Brain microvascular endothelial cell (primary cell): ENCODE results near the gene SHISA9.

ENCODE experiments used
- DNase-seq: peaks from one replicate; pipeline ENCODE4 v3.0.0-alpha.2; 2020
- H3K27ac ChIP-seq: fragments of 250-450 bp; sonication (Bioruptor Pico); 2 replicates; pipeline ENCODE4 v1.5.1; 2020; ENCODE audit warnings: mild to moderate bottlenecking, moderate library complexity
- H3K27me3 ChIP-seq: fragments of 250-450 bp; sonication (Bioruptor Pico); replicated peaks from 2 replicates; pipeline ENCODE4 v1.5.1; 2020; ENCODE audit warnings: mild to moderate bottlenecking
- H3K36me3 ChIP-seq: fragments of 250-450 bp; sonication (Bioruptor Pico); replicated peaks from 2 replicates; pipeline ENCODE4 v1.5.1; 2020; ENCODE audit warnings: mild to moderate bottlenecking
- H3K4me3 ChIP-seq: 2 replicates; pipeline ENCODE4 v1.5.1; 2011; ENCODE audit warnings: low read depth, mild to moderate bottlenecking, control low read depth, low read length, moderate library complexity
- in situ Hi-C: cut with HindIII; loops from 2 replicates; pipeline ENCODE4 v1.10.0; 2017; ENCODE audit warnings: low sequenced_read_pairs, low pct_ligation_motif_present
- TF ChIP-seq, protein P1 (sequence below): IDR thresholded peaks from 2 replicates; pipeline ENCODE4 v1.5.1; 2011; ENCODE audit warnings: low read depth, mild to moderate bottlenecking, moderate library complexity, low read length, control low read depth, inconsistent platforms; ENCODE audit errors: missing control alignments

SHISA9 gene

DNA sequence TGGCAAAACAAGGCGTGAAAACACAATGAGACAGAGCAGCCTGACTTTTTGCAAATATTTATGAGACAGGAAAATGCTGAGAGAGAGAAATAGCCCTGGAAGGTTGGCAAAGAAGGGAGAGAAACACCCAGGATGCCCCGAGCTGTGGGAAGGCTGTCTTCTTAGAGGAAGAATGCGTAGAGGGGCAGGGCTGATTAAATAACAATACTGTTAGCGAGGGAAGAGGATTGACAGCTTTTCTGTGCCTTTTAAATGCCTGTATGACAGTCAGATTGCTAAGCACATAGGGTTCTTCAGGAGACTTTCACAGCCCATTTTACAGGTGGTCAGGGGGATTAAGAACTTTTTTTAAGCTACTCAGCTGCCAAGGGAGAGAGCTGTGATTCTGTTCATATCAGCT lies 219.2 kb downstream of the SHISA9 start:
- Histone ChIP-seq H3K27me3 (no peaks in the 10 kb centered on the region), H3K4me3 (no peak overlapping the region), H3K36me3 (no peaks in the 10 kb centered on the region), H3K27ac (no peak overlapping the region)
- TF ChIP-seq, protein P1, sequence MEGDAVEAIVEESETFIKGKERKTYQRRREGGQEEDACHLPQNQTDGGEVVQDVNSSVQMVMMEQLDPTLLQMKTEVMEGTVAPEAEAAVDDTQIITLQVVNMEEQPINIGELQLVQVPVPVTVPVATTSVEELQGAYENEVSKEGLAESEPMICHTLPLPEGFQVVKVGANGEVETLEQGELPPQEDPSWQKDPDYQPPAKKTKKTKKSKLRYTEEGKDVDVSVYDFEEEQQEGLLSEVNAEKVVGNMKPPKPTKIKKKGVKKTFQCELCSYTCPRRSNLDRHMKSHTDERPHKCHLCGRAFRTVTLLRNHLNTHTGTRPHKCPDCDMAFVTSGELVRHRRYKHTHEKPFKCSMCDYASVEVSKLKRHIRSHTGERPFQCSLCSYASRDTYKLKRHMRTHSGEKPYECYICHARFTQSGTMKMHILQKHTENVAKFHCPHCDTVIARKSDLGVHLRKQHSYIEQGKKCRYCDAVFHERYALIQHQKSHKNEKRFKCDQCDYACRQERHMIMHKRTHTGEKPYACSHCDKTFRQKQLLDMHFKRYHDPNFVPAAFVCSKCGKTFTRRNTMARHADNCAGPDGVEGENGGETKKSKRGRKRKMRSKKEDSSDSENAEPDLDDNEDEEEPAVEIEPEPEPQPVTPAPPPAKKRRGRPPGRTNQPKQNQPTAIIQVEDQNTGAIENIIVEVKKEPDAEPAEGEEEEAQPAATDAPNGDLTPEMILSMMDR: no peak
- DNase-seq: no peak
- in situ Hi-C loops: no loop called here

DNA sequence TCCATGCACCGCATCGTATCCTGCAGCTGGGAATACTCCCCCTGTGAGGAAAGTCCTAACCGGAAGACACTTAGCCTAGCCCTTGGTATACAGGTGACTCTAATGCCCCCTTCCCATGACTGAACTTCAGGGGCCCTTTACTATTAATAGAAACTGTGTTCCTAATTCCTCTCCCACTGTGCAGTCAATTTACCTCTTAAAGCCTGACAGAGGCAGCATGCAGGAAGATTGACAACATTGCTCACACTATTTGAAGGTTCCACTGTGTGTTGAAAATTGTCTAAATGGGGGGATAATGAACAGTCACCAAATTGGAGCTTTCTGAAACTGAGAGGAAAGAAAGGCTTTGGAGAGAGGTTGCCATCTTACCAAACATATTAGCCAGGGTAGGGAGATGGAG lies 222.6 kb downstream of the SHISA9 start:
- no peaks in the 10 kb centered on the region for H3K36me3 ChIP-seq
- TF ChIP-seq, protein P1: no peak
- no peak overlapping the region for H3K27ac ChIP-seq
- in situ Hi-C loops: no loop called here
- no peak for DNase-seq
- no peaks in the 10 kb centered on the region for H3K27me3 ChIP-seq
- no peak overlapping the region for H3K4me3 ChIP-seq

DNA sequence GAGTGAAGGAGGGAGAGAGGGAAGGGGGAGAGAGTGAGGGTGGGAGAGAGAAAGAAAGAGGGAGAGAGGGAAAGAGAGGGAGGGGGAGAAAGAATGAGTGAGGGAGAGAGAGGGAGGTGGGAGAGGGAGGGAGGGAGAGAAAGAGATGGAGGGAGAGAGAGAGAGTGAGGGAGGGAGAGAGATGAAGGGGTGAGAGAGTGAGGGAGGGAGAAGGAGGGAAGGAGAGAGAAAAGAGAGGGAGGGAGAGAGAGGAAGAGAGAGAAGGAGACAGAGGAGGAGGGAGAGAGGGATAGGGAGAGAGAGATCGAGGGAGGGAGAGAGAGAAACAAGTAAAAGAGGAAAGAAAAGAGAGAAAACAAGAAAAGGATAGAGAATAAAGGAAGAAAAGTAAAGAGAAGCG lies 225.7 kb downstream of the SHISA9 start:
- TF ChIP-seq, protein P1: no peak
- no peak for DNase-seq
- in situ Hi-C loops: no loop called here
- Histone ChIP-seq H3K27ac (no peak overlapping the region), H3K4me3 (no peak overlapping the region), H3K27me3 (no peaks in the 10 kb centered on the region), H3K36me3 (no peaks in the 10 kb centered on the region)

DNA sequence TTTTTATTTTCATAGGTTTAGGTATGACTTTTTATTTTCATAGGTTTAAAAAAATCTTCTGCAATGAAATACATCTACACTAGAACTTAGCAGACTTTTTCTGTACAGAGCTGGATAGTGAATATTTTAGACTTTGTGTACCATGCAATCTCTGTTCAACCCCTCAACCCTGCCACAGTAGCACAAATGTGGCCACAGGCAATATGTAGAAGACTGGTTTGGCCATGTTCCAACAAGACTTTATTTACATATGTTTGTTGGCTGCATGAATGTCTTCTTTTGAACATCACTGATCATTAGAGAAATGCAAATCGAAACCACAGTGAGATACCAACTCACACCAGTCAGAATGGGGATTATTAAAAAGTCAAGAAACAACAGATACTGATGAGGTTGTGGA lies 229.2 kb downstream of the SHISA9 start:
- Histone ChIP-seq H3K36me3 (no peaks in the 10 kb centered on the region), H3K27me3 (no peaks in the 10 kb centered on the region), H3K4me3 (no peak overlapping the region), H3K27ac (no peak overlapping the region)
- DNase-seq: no peak
- TF ChIP-seq, protein P1: no peak
- in situ Hi-C loops: no loop called here

DNA sequence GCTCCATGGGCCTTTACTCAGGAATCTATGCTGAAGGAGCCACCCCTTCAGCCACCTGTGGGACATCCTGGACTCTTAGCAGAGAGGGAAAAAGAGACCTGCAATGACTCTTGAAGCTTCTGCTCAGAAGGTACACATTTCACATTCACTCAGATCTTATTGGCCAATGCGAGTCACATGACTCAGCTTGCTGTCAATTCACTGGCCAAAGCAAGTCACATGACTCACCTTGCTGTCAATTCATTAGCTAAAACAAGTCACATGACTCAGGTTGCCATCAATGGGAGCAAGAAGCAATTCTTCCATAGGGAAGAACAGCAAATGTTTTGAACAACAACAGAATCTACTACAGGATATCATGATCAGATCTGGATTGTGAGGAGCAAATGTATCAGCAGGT lies 233.4 kb downstream of the SHISA9 start:
- no peak for DNase-seq
- Histone ChIP-seq H3K4me3 (no peak overlapping the region), H3K27me3 (no peaks in the 10 kb centered on the region), H3K36me3 (no peaks in the 10 kb centered on the region), H3K27ac (no peak overlapping the region)
- TF ChIP-seq, protein P1: no peak
- in situ Hi-C loops: no loop called here

DNA sequence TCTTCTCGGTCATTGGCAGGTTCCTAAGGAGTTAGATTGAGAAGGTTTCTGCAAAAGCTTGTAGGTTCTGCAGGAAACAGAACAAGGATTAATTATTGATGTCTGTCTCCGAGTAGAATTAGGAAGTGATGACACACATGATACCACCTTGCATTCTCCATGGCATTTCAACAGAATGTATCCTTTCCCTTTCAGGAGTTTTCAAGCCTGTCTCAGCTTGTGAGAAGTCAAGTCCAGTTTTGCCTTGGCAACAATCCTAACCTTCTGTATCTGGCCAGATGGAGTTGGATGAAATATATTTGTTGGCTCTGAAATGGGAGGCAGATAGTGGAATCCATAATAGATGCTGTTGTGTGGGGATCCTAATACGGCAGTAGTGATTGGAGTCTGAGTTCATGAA lies 235.5 kb downstream of the SHISA9 start:
- H3K27me3 ChIP-seq: no peaks in the 10 kb centered on the region
- TF ChIP-seq, protein P1: no peak
- in situ Hi-C loops: no loop called here
- no peaks in the 10 kb centered on the region for H3K36me3 ChIP-seq
- DNase-seq: no peak
- H3K27ac ChIP-seq: no peak overlapping the region
- H3K4me3 ChIP-seq: no peak overlapping the region
